NCI-H82 treated with DMSO at 0.1 percent for 48 hours (cell line): ENCODE results near the gene ELMO1.

Experiments
- DNase-seq: peaks from one replicate; lab custom pipeline; 2025; ENCODE audit not compliant: unreplicated experiment; lab: John Stamatoyannopoulos, UW

Gene ELMO1

GRCh38 chr7:37432281-37432920 is 16.3 kb downstream of the ELMO1 start:
- DNase-seq, result no peak

- DNase-seq, result no peak
Observed at GRCh38 chr7:37431413-37431812, 17.3 kb downstream of the ELMO1 start.

DNA sequence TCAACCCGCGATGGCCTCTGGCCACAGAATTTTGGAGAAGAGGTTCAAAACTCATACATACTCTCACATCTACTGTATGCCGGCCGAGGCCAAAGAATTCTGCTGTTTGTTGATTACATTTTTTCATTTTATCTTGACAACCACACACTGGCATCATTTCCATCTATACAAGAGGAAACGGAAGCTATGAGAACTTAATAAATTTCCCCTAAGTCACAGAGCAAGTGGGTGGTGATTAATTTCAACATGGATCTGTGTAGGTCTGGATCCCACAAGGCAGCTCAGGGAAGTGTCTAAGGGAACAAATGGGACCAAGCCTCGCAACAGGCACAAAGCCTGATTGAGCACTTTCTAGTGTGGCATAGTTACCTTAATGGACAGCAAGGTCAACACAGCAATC is 18.0 kb downstream of the ELMO1 start:
- DNase-seq, result no peak

DNA sequence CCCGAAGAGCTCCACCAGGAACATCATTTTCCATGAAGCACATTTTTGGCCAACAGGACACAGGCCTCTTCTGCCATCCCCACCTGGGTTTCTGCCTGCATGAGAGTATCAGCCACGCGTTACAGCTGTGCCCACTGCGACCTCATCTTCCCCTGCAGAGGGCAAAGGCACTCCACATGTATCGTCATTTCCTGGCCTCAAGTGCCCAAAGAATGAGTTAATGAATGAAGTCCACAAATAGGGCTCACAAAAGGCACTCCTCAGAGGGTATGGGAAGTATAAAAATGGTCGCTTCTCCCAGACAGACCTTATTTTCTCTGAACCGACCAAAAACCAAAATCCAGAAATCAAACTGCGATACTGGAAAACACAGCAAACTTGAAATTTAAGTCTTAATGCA is 18.5 kb downstream of the ELMO1 start:
- no peak for DNase-seq

DNA sequence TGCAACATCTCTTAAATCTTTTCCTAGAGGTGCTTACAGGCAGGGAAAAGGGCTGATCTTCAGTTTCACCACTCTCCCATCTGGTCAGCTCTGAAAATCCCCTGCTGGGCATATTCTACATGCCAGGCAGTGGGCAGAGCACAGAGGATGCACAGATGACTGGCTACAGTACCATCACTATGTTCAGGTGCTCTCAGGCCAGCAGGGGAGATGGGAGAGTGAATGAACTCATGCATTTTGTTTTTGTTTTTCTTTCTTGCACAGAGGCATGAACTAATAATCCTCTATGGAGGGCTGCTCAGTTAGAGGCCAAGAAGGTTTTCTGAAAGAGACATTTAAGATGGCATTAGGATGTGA is 19.3 kb downstream of the ELMO1 start:
- no peak for DNase-seq

- no peak for DNase-seq
Observed at GRCh38 chr7:37428681-37429434, 19.8 kb downstream of the ELMO1 start.

- no peak for DNase-seq
Observed at GRCh38 chr7:37427276-37427940, 21.3 kb downstream of the ELMO1 start.

GRCh38 chr7:37425498-37425897 is 23.2 kb downstream of the ELMO1 start:
- no peak for DNase-seq

GRCh38 chr7:37424995-37425394 is 23.7 kb downstream of the ELMO1 start:
- no peak for DNase-seq

DNA sequence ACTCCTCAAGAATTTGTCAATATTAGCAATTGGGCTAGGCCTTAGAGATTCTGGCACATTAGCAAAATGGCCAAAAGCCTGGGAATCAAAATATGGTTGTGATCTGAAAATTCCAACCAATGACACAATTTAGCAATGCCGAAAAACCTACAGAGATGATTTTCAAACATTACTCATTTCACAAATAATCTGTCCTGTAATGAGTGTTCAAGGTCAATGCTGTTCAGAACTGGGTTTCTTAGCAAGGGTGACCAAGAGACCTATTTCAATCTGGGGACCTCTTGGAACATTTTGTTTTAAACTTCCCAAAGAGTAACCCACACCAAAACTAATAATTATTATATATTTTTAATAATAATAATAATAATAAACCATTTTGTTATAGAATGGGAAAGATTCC is 24.1 kb downstream of the ELMO1 start:
- DNase-seq, result no peak

DNA sequence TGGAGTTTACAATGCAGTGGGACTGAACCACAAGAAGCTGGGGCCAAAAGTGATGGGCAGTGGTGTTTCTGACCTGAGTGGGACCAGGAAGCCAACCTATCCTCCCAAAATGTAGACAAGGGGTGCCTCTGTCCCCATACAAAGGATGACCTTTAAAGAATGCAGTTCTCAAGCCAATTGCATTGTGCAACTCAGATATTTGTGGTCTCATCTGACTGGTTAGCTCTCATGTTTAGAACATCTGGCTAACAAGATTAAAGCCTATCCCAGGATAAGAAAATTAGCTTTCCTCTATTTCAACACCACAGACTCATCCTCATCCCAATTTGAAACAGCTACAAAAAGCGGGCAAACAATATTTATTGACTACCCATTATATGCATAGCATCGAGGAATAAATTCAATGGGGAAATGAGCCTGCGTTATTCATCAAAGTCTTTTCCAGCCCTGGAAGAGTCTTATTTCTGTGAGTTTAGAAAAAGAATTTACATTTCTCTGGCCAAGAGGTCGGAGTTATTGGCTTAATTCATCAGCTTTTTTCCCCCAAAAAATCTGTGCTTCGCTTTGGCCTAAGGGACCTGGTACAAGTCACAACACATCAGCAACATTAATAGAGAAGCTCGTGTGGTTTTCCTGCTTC is 26.7 kb downstream of the ELMO1 start:
- DNase-seq, result peak; percentile 87

GRCh38 chr7:37420946-37421695 is 27.5 kb downstream of the ELMO1 start:
- no peak for DNase-seq

- no peak for DNase-seq
Observed at GRCh38 chr7:37419496-37419895, 29.2 kb downstream of the ELMO1 start.

- no peak for DNase-seq
Observed at GRCh38 chr7:37418381-37418780, 30.3 kb downstream of the ELMO1 start.

GRCh38 chr7:37417107-37417474 is 31.6 kb downstream of the ELMO1 start:
- no peak for DNase-seq

DNA sequence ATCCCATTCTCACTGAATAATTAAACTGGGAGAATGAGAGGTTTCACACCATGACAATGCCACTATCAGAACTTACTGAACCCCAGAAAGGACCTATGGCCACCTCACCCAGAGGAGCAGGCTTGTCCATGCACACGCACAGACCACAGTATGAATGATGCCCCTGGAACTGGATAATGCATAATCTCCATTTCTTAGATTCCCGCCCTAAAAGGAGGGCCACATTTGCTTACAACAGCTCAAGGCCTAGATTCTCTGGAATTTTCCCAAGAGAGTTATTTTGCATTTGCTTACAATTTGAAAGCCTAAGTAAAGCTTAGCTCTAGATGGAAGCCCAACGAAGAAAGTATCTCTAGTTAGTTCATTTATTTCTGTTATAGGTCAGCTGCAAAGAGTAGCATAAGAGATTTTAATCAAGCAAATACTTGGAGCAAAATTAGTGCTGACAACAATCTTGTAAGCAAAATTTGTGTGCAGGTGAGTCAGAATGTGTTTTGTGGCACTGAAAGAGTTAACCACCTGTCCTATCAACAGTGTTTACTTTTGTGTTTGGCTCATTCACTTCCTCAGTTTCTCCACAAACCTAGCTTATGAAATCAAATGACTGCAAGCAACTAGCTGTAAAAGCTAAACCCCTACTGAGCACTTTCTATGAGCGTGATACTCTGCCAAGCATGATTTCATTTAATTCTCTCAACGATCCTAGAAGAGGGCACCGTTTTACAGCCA is 32.1 kb downstream of the ELMO1 start:
- no peak for DNase-seq

DNA sequence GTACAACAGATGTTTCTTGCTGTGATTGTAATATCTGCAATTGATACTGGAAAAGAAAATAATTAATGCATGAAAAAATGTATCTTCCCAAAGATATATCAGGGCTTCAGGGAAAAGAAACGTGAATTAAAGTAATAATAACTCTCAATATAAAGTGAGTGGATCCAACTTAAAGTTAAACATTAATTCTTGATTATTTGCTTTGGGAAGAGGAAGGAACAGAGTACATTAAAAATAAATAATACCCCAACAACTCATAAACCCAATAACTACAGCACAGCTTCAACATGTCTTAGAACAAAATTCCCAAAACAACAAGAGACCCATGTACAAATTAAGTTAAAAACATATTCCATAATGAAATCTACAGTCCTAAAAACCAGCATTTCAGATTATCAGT is 33.0 kb downstream of the ELMO1 start:
- no peak for DNase-seq

GRCh38 chr7:37414352-37414983 is 34.2 kb downstream of the ELMO1 start:
- DNase-seq, result no peak

DNA sequence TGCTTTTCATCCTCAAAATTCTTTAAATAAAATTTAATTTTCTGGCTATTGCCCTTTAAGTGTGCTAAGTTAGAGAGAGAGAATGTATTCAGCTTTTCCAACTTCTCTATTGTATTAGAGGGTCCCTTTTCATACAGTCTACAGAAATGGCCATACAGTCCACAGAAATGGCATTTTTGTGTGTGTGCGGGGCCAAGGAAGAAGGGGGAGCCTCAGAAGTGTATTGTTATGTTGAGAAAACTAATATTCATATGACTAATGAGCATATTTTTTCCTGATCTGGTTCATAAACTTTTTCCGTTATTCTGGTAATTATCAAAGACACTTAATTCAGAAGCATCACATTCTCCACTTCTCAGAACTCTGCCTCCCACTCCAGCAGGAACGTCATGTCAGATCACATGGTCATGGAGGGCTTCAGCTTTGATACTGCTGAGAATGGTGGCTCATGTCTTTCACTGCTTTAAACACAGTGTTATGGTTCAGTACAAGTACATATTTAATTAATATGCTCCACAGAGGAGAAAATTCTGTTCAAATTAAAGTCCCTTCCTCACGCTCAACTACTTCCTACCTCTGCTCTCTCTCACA is 37.1 kb downstream of the ELMO1 start:
- no peak for DNase-seq
